DND-41 (cell line): ENCODE measurements around the gene RPS18.

ENCODE experiments used
- CTCF ChIP-seq: IDR thresholded peaks from 2 replicates; pipeline ENCODE4 v1.5.1; 2012; ENCODE audit warnings: borderline replicate concordance, low read length, moderate library complexity, mild to moderate bottlenecking; ENCODE audit not compliant: poor library complexity, severe bottlenecking; ENCODE audit errors: extremely low read depth
- EZH2 ChIP-seq: IDR thresholded peaks from 3 replicates; pipeline ENCODE4 v1.6.1; 2012; ENCODE audit warnings: borderline replicate concordance, low read depth, mild to moderate bottlenecking, moderate library complexity, low read length, inconsistent platforms; ENCODE audit not compliant: severe bottlenecking

GRCh38 chr6:33273129-33273923 is 1.5 kb downstream of the RPS18 start:
- TF ChIP-seq CTCF (no peak), EZH2 (no peak)
